Measurements from ENCODE around the gene RPLP2.

Gene RPLP2

GRCh38 chr11:776263-776560 is 33.6 kb upstream of the RPLP2 start:
- TF ChIP-seq REST (IDR thresholded peaks at IDR 0.05; ENCODE audit: low read depth) (no peak), USF1 (IDR thresholded peaks at IDR 0.05) (no peak), TCF12 (IDR thresholded peaks at IDR 0.05; ENCODE audit: low read depth) (no peak), RAD21 (IDR thresholded peaks at IDR 0.05; ENCODE audit: low read depth) (no peak), EGR1 (IDR thresholded peaks at IDR 0.05) (no peak), TAF1 (IDR thresholded peaks at IDR 0.05; ENCODE audit: low read depth) (no peak), CREB1 (IDR thresholded peaks at IDR 0.05; ENCODE audit: low read depth) (no peak), MAX (IDR thresholded peaks at IDR 0.05) (no peak), TEAD4 (IDR thresholded peaks at IDR 0.05) (no peak), EP300 (IDR thresholded peaks at IDR 0.05; ENCODE audit: borderline replicate concordance) (no peak), FOXM1 (IDR thresholded peaks at IDR 0.05; ENCODE audit: borderline replicate concordance, low read depth) (no peak), NFIC (IDR thresholded peaks at IDR 0.05) (no peak), YY1 (IDR thresholded peaks at IDR 0.05; ENCODE audit: low read depth) (no peak), ZBTB7A (IDR thresholded peaks at IDR 0.05; ENCODE audit: low read depth) (no peak), CEBPB (IDR thresholded peaks at IDR 0.05) (no peak)

- 0 out of 2 replicates have a peak, but pooled peaks have one; percentile 17 for TF ChIP-seq TAF1 (IDR thresholded peaks at IDR 0.05; ENCODE audit: low read depth)
- no peak for TF ChIP-seq USF1 (IDR thresholded peaks at IDR 0.05)
- TF ChIP-seq MAX (IDR thresholded peaks at IDR 0.05) = peak; percentile 36
- no peak for TF ChIP-seq EGR1 (IDR thresholded peaks at IDR 0.05)
- no peak for TF ChIP-seq NFIC (IDR thresholded peaks at IDR 0.05)
- no peak for TF ChIP-seq CREB1 (IDR thresholded peaks at IDR 0.05; ENCODE audit: low read depth)
- peak; percentile 90; the same call in 1 of the 2 replicates for TF ChIP-seq ZBTB7A (IDR thresholded peaks at IDR 0.05; ENCODE audit: low read depth)
Measured at GRCh38 chr11:776561-777287, 33.0 kb upstream of the RPLP2 start.

- TF ChIP-seq EGR1 (IDR thresholded peaks at IDR 0.05) = 0 out of 2 replicates have a peak, but pooled peaks have one; percentile 28
- TF ChIP-seq NFIC (IDR thresholded peaks at IDR 0.05) = no peak
- TF ChIP-seq TCF12 (IDR thresholded peaks at IDR 0.05; ENCODE audit: low read depth) = no peak; the same call in 1 of the 2 replicates
- no peak for TF ChIP-seq RAD21 (IDR thresholded peaks at IDR 0.05; ENCODE audit: low read depth)
- peak; percentile 39; the same call in 1 of the 2 replicates for TF ChIP-seq TAF1 (IDR thresholded peaks at IDR 0.05; ENCODE audit: low read depth)
- no peak for TF ChIP-seq FOXM1 (IDR thresholded peaks at IDR 0.05; ENCODE audit: borderline replicate concordance, low read depth)
- TF ChIP-seq USF1 (IDR thresholded peaks at IDR 0.05) = peak; percentile 95
- TF ChIP-seq YY1 (IDR thresholded peaks at IDR 0.05; ENCODE audit: low read depth) = peak; percentile 85
- no peak for TF ChIP-seq CEBPB (IDR thresholded peaks at IDR 0.05)
- TF ChIP-seq TEAD4 (IDR thresholded peaks at IDR 0.05) = no peak
- no peak for TF ChIP-seq REST (IDR thresholded peaks at IDR 0.05; ENCODE audit: low read depth)
- peak; percentile 24; the same call in 1 of the 2 replicates for TF ChIP-seq ZBTB7A (IDR thresholded peaks at IDR 0.05; ENCODE audit: low read depth)
- peak; percentile 39 for TF ChIP-seq MAX (IDR thresholded peaks at IDR 0.05)
- TF ChIP-seq CREB1 (IDR thresholded peaks at IDR 0.05; ENCODE audit: low read depth) = no peak
- no peak for TF ChIP-seq EP300 (IDR thresholded peaks at IDR 0.05; ENCODE audit: borderline replicate concordance)
Measured at GRCh38 chr11:777288-778255, 32.2 kb upstream of the RPLP2 start, which contains the start of gene GATD1. TSS of gene GATD1 (minus strand) at chr11:777487. CDS start at chr11:777462, 25 bp downstream.

Data from Ishikawa (cell line).